HL-60 (cell line): Measurements from ENCODE around the gene DEPDC1B.

Source experiments
- GABPA ChIP-seq: IDR thresholded peaks from 2 replicates; pipeline ENCODE4 v1.6.1; 2012; ENCODE audit warnings: low read depth
- POLR2AphosphoS5 ChIP-seq: IDR thresholded peaks from 2 replicates; pipeline ENCODE4 v1.6.1; 2012; ENCODE audit warnings: low read depth
- SPI1 ChIP-seq: IDR thresholded peaks from 2 replicates; pipeline ENCODE4 v1.6.1; 2012; ENCODE audit warnings: low read depth, mild to moderate bottlenecking, borderline replicate concordance
- TF ChIP-seq, protein P1 (sequence below): IDR thresholded peaks from 2 replicates; pipeline ENCODE4 v1.6.1; 2012; ENCODE audit warnings: low read depth; ENCODE audit not compliant: insufficient replicate concordance
- TF ChIP-seq, protein P2 (sequence below): IDR thresholded peaks from one replicate; pipeline ENCODE4 v1.5.1; 2011; ENCODE audit warnings: low read length, control low read depth, inconsistent platforms; ENCODE audit not compliant: insufficient read depth

DNA sequence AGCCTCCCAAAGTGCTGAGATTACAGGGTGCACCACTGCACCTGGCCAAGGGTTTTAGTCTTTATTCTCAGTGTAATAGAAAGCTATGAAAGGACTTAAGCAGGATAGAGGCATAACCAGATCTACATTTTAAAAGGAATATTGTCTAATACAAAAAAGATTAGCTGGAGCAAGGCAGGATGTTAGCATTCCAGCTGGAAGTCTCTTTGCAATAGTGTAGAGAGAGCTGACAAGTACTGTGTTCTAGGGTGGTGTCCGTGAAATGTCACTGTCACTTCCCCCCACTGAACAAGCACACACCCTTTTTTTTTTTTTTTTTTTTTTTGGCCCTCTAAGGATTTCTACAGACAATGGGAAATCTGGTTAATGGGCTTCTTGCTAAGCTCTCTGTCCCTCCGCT, 24.2 kb upstream of the DEPDC1B start:
- no peak for TF ChIP-seq POLR2AphosphoS5
- TF ChIP-seq, protein P1, sequence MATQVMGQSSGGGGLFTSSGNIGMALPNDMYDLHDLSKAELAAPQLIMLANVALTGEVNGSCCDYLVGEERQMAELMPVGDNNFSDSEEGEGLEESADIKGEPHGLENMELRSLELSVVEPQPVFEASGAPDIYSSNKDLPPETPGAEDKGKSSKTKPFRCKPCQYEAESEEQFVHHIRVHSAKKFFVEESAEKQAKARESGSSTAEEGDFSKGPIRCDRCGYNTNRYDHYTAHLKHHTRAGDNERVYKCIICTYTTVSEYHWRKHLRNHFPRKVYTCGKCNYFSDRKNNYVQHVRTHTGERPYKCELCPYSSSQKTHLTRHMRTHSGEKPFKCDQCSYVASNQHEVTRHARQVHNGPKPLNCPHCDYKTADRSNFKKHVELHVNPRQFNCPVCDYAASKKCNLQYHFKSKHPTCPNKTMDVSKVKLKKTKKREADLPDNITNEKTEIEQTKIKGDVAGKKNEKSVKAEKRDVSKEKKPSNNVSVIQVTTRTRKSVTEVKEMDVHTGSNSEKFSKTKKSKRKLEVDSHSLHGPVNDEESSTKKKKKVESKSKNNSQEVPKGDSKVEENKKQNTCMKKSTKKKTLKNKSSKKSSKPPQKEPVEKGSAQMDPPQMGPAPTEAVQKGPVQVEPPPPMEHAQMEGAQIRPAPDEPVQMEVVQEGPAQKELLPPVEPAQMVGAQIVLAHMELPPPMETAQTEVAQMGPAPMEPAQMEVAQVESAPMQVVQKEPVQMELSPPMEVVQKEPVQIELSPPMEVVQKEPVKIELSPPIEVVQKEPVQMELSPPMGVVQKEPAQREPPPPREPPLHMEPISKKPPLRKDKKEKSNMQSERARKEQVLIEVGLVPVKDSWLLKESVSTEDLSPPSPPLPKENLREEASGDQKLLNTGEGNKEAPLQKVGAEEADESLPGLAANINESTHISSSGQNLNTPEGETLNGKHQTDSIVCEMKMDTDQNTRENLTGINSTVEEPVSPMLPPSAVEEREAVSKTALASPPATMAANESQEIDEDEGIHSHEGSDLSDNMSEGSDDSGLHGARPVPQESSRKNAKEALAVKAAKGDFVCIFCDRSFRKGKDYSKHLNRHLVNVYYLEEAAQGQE = no peak
- no peak for TF ChIP-seq GABPA
- TF ChIP-seq, protein P2, sequence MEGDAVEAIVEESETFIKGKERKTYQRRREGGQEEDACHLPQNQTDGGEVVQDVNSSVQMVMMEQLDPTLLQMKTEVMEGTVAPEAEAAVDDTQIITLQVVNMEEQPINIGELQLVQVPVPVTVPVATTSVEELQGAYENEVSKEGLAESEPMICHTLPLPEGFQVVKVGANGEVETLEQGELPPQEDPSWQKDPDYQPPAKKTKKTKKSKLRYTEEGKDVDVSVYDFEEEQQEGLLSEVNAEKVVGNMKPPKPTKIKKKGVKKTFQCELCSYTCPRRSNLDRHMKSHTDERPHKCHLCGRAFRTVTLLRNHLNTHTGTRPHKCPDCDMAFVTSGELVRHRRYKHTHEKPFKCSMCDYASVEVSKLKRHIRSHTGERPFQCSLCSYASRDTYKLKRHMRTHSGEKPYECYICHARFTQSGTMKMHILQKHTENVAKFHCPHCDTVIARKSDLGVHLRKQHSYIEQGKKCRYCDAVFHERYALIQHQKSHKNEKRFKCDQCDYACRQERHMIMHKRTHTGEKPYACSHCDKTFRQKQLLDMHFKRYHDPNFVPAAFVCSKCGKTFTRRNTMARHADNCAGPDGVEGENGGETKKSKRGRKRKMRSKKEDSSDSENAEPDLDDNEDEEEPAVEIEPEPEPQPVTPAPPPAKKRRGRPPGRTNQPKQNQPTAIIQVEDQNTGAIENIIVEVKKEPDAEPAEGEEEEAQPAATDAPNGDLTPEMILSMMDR = no peak
- TF ChIP-seq SPI1 = no peak
